Esophagus squamous epithelium (tissue), 4 donors: ENCODE data around the gene LRRN4.

Experiments
- CTCF ChIP-seq, 6 experiments: fragments of 450-650 bp in 4 of 6; fragments of 200-600 bp in 2 of 6; sonication (generic) in 2 of 6; IDR thresholded peaks; one replicate each; pipeline ENCODE4 v1.5.1; 2016 to 2019; ENCODE audit warnings: antibody characterized with exemption in 6 of 6, mild to moderate bottlenecking in 4 of 6, moderate library complexity in 4 of 6
- POLR2A ChIP-seq, 4 donors: fragments of 450-650 bp; IDR thresholded peaks; one replicate each; pipeline ENCODE4 v1.6.1; 2017; ENCODE audit warnings: antibody characterized with exemption in 4 of 4, mild to moderate bottlenecking in 4 of 4, moderate library complexity in 3 of 4

- no peak for TF ChIP-seq POLR2A (IDR thresholded peaks at IDR 0.05)
- no peak for TF ChIP-seq CTCF (IDR thresholded peaks at IDR 0.05)
Measured at GRCh38 chr20:6095409-6095808, 41.5 kb upstream of the LRRN4 start.
